GM23338 (cell line): ENCODE data around the gene IVD. TPM values are rescaled to one million over a fixed set of nuclear protein-coding genes. Genes with fewer than 3 reads are reported as not detected.

ENCODE experiments used
- ATAC-seq: fragments of 200-7000 bp; cut with Tn5 transposase; 3 replicates; pipeline ENCODE4 v1.9.1; 2020
- DNase-seq: peaks from one replicate; pipeline ENCODE4 v3.0.0-alpha.2; 2015; ENCODE audit warnings: low spot score
- H2AFZ ChIP-seq: fragments of 200-600 bp; sonication (generic); 2 replicates; pipeline ENCODE4 v1.8.0; 2016; ENCODE audit warnings: antibody characterized with exemption, mild to moderate bottlenecking, moderate library complexity
- H3F3A ChIP-seq: fragments of 200-600 bp; sonication (generic); replicated peaks from 2 replicates; pipeline ENCODE4 v1.8.0; 2017; ENCODE audit warnings: antibody characterized with exemption, mixed run types, low read depth
- H3K27ac ChIP-seq: fragments of 200-600 bp; sonication (generic); 2 replicates; pipeline ENCODE4 v1.6.1; 2016; ENCODE audit warnings: low read depth
- H3K27me3 ChIP-seq: fragments of 200-600 bp; sonication (generic); 2 replicates; pipeline ENCODE4 v1.8.0; 2016; ENCODE audit warnings: mild to moderate bottlenecking, mixed run types, moderate library complexity; ENCODE audit not compliant: insufficient read depth
- H3K36me3 ChIP-seq: fragments of 200-600 bp; sonication (generic); 2 replicates; pipeline ENCODE4 v1.8.0; 2016; ENCODE audit warnings: mild to moderate bottlenecking; ENCODE audit not compliant: insufficient read depth
- H3K4me1 ChIP-seq: fragments of 200-600 bp; sonication (generic); 2 replicates; pipeline ENCODE4 v1.8.0; 2016; ENCODE audit warnings: mild to moderate bottlenecking, moderate library complexity; ENCODE audit not compliant: insufficient read depth
- H3K4me2 ChIP-seq: fragments of 200-600 bp; sonication (generic); 2 replicates; pipeline ENCODE4 v1.7.1; 2017; ENCODE audit warnings: mixed run types
- H3K4me3 ChIP-seq: fragments of 200-600 bp; sonication (generic); 2 replicates; pipeline ENCODE4 v1.6.1; 2016; ENCODE audit warnings: mixed run types
- H3K79me2 ChIP-seq: fragments of 200-600 bp; sonication (generic); replicated peaks from 2 replicates; pipeline ENCODE4 v1.8.0; 2017; ENCODE audit warnings: mild to moderate bottlenecking; ENCODE audit not compliant: insufficient read depth
- H3K9me2 ChIP-seq: fragments of 200-600 bp; sonication (generic); 2 replicates; pipeline ENCODE4 v1.8.0; 2017; ENCODE audit not compliant: insufficient read depth
- H4K20me1 ChIP-seq: fragments of 200-600 bp; sonication (generic); replicated peaks from 2 replicates; pipeline ENCODE4 v1.8.0; 2017; ENCODE audit warnings: mild to moderate bottlenecking; ENCODE audit not compliant: insufficient read depth
- H3K27ac Mint-ChIP-seq: 2 replicates; pipeline ENCODE4 v1.8.0; 2020; ENCODE audit warnings: inconsistent platforms, mild to moderate bottlenecking, moderate library complexity, mixed read lengths
- H3K27me3 Mint-ChIP-seq: 3 replicates; pipeline ENCODE4 v1.8.0; 2022; ENCODE audit warnings: low read depth, mild to moderate bottlenecking, moderate library complexity, mixed read lengths, inconsistent platforms; ENCODE audit not compliant: insufficient read depth, poor library complexity
- H3K36me3 Mint-ChIP-seq: 3 replicates; pipeline ENCODE4 v1.8.0; 2021; ENCODE audit warnings: low read depth, mild to moderate bottlenecking, inconsistent platforms, moderate library complexity, mixed read lengths
- H3K4me1 Mint-ChIP-seq: 3 replicates; pipeline ENCODE4 v1.8.0; 2020; ENCODE audit warnings: mild to moderate bottlenecking, inconsistent platforms, mixed read lengths
- H3K4me3 Mint-ChIP-seq: 3 replicates; pipeline ENCODE4 v1.8.0; 2021; ENCODE audit warnings: moderate library complexity, mild to moderate bottlenecking, inconsistent platforms, mixed read lengths
- H3K9me3 Mint-ChIP-seq: 3 replicates; pipeline ENCODE4 v1.8.0; 2020; ENCODE audit warnings: moderate library complexity, mild to moderate bottlenecking, inconsistent platforms, mixed read lengths
- CREB1 ChIP-seq: fragments of 250-450 bp; sonication (Bioruptor Pico); IDR thresholded peaks from 2 replicates; pipeline ENCODE4 v1.5.0; 2020; ENCODE audit warnings: low read depth, mild to moderate bottlenecking, moderate library complexity
- CTCF ChIP-seq, 2 experiments: fragments of 200-600 bp in 1 of 2; sonication (generic) in 1 of 2; conservative IDR thresholded peaks; 2 replicates each; pipeline versions ENCODE4 v1.5.1 to v1.6.1; 2016 to 2017; ENCODE audit warnings: antibody characterized with exemption in 2 of 2, low read depth in 2 of 2, mild to moderate bottlenecking in 2 of 2, moderate library complexity in 1 of 2
- ETS1 ChIP-seq: IDR thresholded peaks from 2 replicates; pipeline ENCODE4 v1.6.1; 2016; ENCODE audit warnings: antibody characterized with exemption
- EZH2phosphoT487 ChIP-seq: fragments of 200-600 bp; sonication (generic); IDR thresholded peaks from one replicate; pipeline ENCODE4 v1.8.1; 2018; ENCODE audit warnings: antibody characterized with exemption; ENCODE audit not compliant: unreplicated experiment
- JUNB ChIP-seq: IDR thresholded peaks from one replicate; pipeline ENCODE4 v1.6.1; 2016; ENCODE audit warnings: antibody characterized with exemption; ENCODE audit not compliant: unreplicated experiment
- NANOG ChIP-seq: IDR thresholded peaks from 2 replicates; pipeline ENCODE4 v1.6.1; 2016; ENCODE audit warnings: antibody characterized with exemption, borderline replicate concordance
- POLR2AphosphoS5 ChIP-seq: IDR thresholded peaks from 2 replicates; pipeline ENCODE4 v1.6.1; 2016; ENCODE audit warnings: antibody characterized with exemption, low read depth
- STAT1 ChIP-seq: IDR thresholded peaks from one replicate; pipeline ENCODE4 v1.6.1; 2016; ENCODE audit warnings: antibody characterized with exemption; ENCODE audit not compliant: unreplicated experiment
- ZNF114 ChIP-seq: fragments of 250-450 bp; sonication (Bioruptor Pico); IDR thresholded peaks from 2 replicates; pipeline ENCODE4 v1.5.0; 2020; ENCODE audit warnings: mild to moderate bottlenecking, moderate library complexity
- ZNF331 ChIP-seq: fragments of 250-450 bp; sonication (Bioruptor Pico); IDR thresholded peaks from 2 replicates; pipeline ENCODE4 v1.5.0; 2020; ENCODE audit warnings: low read depth, mild to moderate bottlenecking, moderate library complexity
- long read RNA-seq: library from polyadenylated mRNA; unstranded; transcript quantifications from one replicate; pipeline ENCODE4 v2.0.0, GENCODE V29; 2020; ENCODE audit not compliant: unreplicated experiment
- polyA plus RNA-seq: library from polyadenylated mRNA; unstranded; fragments of >200 nt; fragmentation: Nextera tagmentation; extraction: Ambion mirVana; gene quantifications from 2 replicates; pipeline ENCODE4 v1.2.1, GENCODE V29; 2016
- total RNA-seq: library from RNA; depleted of rRNA; stranded (reverse); fragments of >200 nt; shearing (Covaris generic); gene quantifications from 2 replicates; pipeline ENCODE4 v1.2.3, GENCODE V29; 2014; rRNA removed

The IVD gene
- total RNA-seq (64.0 and 75.4 TPM in 2 replicates), polyA plus RNA-seq (53.5 and 54.1 TPM in 2 replicates)
- long read RNA-seq, transcript IVD-206 (12 exons, 1,809 nt) = major isoform, 41 of 63 reads
- long read RNA-seq, partial matches to known transcripts = 14 of 63 reads
- long read RNA-seq, other reads (novel, unspliced or antisense) = 8 of 63 reads

GRCh38 chr15:40405501-40406381 lies at the start of gene IVD:
Gene IVD, plus strand, starts transcription at chr15:40405795. Its CDS starts 33 bp downstream, at chr15:40405828.
- Mint-ChIP-seq H3K9me3 (no peaks in the 10 kb centered on the region), H3K27ac (peak within 1 kb of the TSS; percentile 84), H3K27me3 (peaks cover 6% of the 10 kb centered on the region), H3K4me1 (peaks cover 17% of the 10 kb centered on the region), H3K36me3 (peaks cover 39% of the 10 kb centered on the region), H3K4me3 (peak within 1 kb of the TSS; percentile 90)
- peak within 1 kb of the TSS; percentile 74 for H3K27ac ChIP-seq
- peak within 1 kb of the TSS; percentile 67; the same call in 1 of the 2 replicates for H2AFZ ChIP-seq
- no peaks in the 10 kb centered on the region for H3K9me2 ChIP-seq
- no peaks in the 10 kb centered on the region; the same call in 1 of the 2 replicates for H3F3A ChIP-seq
- peaks cover 17% of the 10 kb centered on the region for H3K36me3 ChIP-seq
- peak; percentile 98 for DNase-seq
- ATAC-seq = peak; percentile 99
- no peaks in the 10 kb centered on the region for H3K27me3 ChIP-seq
- peaks cover 29% of the 10 kb centered on the region for H3K79me2 ChIP-seq
- peaks cover 15% of the 10 kb centered on the region; the same call in 1 of the 2 replicates for H4K20me1 ChIP-seq
- H3K4me3 ChIP-seq = peak within 1 kb of the TSS; percentile 93
- H3K4me1 ChIP-seq = peaks cover 20% of the 10 kb centered on the region; the same call in 1 of the 2 replicates
- no peak for TF ChIP-seq ZNF331
- TF ChIP-seq ZNF114 (CRISPR knock-in tag) = no peak
- TF ChIP-seq ETS1 = peak; percentile 46; the same call in 1 of the 2 replicates
- TF ChIP-seq JUNB = no peak
- TF ChIP-seq POLR2AphosphoS5 = peak; percentile 98
- no peak for TF ChIP-seq STAT1
- TF ChIP-seq CREB1 (CRISPR knock-in tag) = 0 out of 2 replicates have a peak, but pooled peaks have one; percentile 23
- peak within 1 kb of the TSS; percentile 88 for H3K4me2 ChIP-seq

- Histone ChIP-seq H3K27me3 (peaks cover 26% of the 10 kb centered on the region), H2AFZ (no peak overlapping the region), H3K79me2 (no peaks in the 10 kb centered on the region), H3F3A (peaks cover 22% of the 10 kb centered on the region), H4K20me1 (no peaks in the 10 kb centered on the region), H3K4me2 (no peak overlapping the region), H3K9me2 (no peaks in the 10 kb centered on the region), H3K4me3 (no peak overlapping the region), H3K4me1 (peaks cover 25% of the 10 kb centered on the region), H3K36me3 (no peaks in the 10 kb centered on the region), H3K27ac (no peak overlapping the region)
- H3K27ac Mint-ChIP-seq = no peak overlapping the region
- DNase-seq = no peak
- H3K27me3 Mint-ChIP-seq = peaks cover 16% of the 10 kb centered on the region
- H3K4me3 Mint-ChIP-seq = no peak overlapping the region; the same call in 2 of the 3 replicates
- H3K9me3 Mint-ChIP-seq = peaks cover 3% of the 10 kb centered on the region; the same call in 2 of the 3 replicates
- no peaks in the 10 kb centered on the region; the same call in 2 of the 3 replicates for H3K36me3 Mint-ChIP-seq
- ATAC-seq = no peak
- TF ChIP-seq POLR2AphosphoS5 = no peak
- no peak for TF ChIP-seq CTCF (conservative IDR thresholded peaks at IDR 0.05; ENCODE audit: low read depth in 2 of 2)
- no peak for TF ChIP-seq ETS1
- no peak for TF ChIP-seq NANOG
- no peak for TF ChIP-seq ZNF331
- no peak for TF ChIP-seq EZH2phosphoT487
- no peak for TF ChIP-seq CREB1 (CRISPR knock-in tag)
- TF ChIP-seq ZNF114 (CRISPR knock-in tag) = no peak
- peaks cover 34% of the 10 kb centered on the region for H3K4me1 Mint-ChIP-seq
These were observed 49.5 kb upstream of the IVD start for GRCh38 chr15:40355976-40356585.
